ENCODE measurements around the gene MTREX.

The MTREX gene

GRCh38 chr5:55325621-55326020, 17.8 kb downstream of the MTREX start:
- no peak for DNase-seq

- no peak for DNase-seq
These were observed 19.5 kb downstream of the MTREX start for GRCh38 chr5:55327281-55327680.

GRCh38 chr5:55331321-55331720, 23.5 kb downstream of the MTREX start:
- no peak for DNase-seq

GRCh38 chr5:55333017-55333416, 25.2 kb downstream of the MTREX start:
- DNase-seq, result no peak

GRCh38 chr5:55333811-55334210, 26.0 kb downstream of the MTREX start:
- no peak for DNase-seq

GRCh38 chr5:55338092-55338613, 30.4 kb downstream of the MTREX start:
- DNase-seq, result no peak

- DNase-seq, result no peak
These were observed 31.0 kb downstream of the MTREX start for GRCh38 chr5:55338810-55339243.

- no peak for DNase-seq
These were observed 35.3 kb downstream of the MTREX start for GRCh38 chr5:55343107-55343506.

GRCh38 chr5:55343609-55344008, 35.8 kb downstream of the MTREX start:
- DNase-seq, result no peak

GRCh38 chr5:55344392-55344992, 36.7 kb downstream of the MTREX start:
- DNase-seq, result peak; percentile 46

- DNase-seq, result no peak
These were observed 37.5 kb downstream of the MTREX start for GRCh38 chr5:55345327-55345726.

GRCh38 chr5:55347786-55348185, 40.0 kb downstream of the MTREX start:
- no peak for DNase-seq

GRCh38 chr5:55350754-55351153, 43.0 kb downstream of the MTREX start:
- DNase-seq, result no peak

- DNase-seq, result no peak
These were observed 49.1 kb downstream of the MTREX start for GRCh38 chr5:55356896-55357295.

GRCh38 chr5:55360190-55360589, 52.4 kb downstream of the MTREX start:
- no peak for DNase-seq

GRCh38 chr5:55363856-55364255, 56.1 kb downstream of the MTREX start:
- DNase-seq, result no peak

GRCh38 chr5:55364537-55365055, 56.8 kb downstream of the MTREX start:
- DNase-seq, result no peak

GRCh38 chr5:55370291-55370925, 62.6 kb downstream of the MTREX start:
- DNase-seq, result no peak

- no peak for DNase-seq
These were observed 63.4 kb downstream of the MTREX start for GRCh38 chr5:55371145-55371544.

GRCh38 chr5:55372130-55372925, 64.5 kb downstream of the MTREX start:
- no peak for DNase-seq

GRCh38 chr5:55377810-55378209, 70.0 kb downstream of the MTREX start:
- no peak for DNase-seq

- no peak for DNase-seq
These were observed 75.5 kb downstream of the MTREX start for GRCh38 chr5:55383254-55383653.

- no peak for DNase-seq
These were observed 76.3 kb downstream of the MTREX start for GRCh38 chr5:55384072-55384471.

GRCh38 chr5:55385227-55385626, 77.4 kb downstream of the MTREX start:
- DNase-seq, result no peak

All from NCI-H345 (cell line).